ENCODE measurements around the gene AMER1. TPM values are rescaled to one million over a fixed set of nuclear protein-coding genes. Genes with fewer than 3 reads are reported as not detected.

AMER1 gene
- total RNA-seq, 6 experiments from 2014 or later, result 1.6 to 2.1 (median 2.0) TPM

GRCh38 chrX:64192040-64192439 lies 13.5 kb downstream of the AMER1 start:
- no peaks in the 10 kb centered on the region for H3K9me3 Mint-ChIP-seq
- H3K4me1 Mint-ChIP-seq (ENCODE audit: low read depth), result no peaks in the 10 kb centered on the region
- H3K36me3 Mint-ChIP-seq (ENCODE audit: low read depth), result peaks cover 14% of the 10 kb centered on the region
- H3K4me3 Mint-ChIP-seq, result no peak overlapping the region
- DNase-seq, result no peak
- H3K27ac Mint-ChIP-seq, result no peak overlapping the region
- H3K27me3 Mint-ChIP-seq (ENCODE audit: insufficient read depth), result no peaks in the 10 kb centered on the region; the same call in 1 of the 2 replicates
- TF ChIP-seq CTCF (IDR thresholded peaks at IDR 0.05), result no peak

GRCh38 chrX:64191281-64192010 lies 14.1 kb downstream of the AMER1 start:
- H3K4me3 Mint-ChIP-seq, result no peak overlapping the region
- no peak for DNase-seq
- H3K27me3 Mint-ChIP-seq (ENCODE audit: insufficient read depth), result no peaks in the 10 kb centered on the region; the same call in 1 of the 2 replicates
- H3K27ac Mint-ChIP-seq, result no peak overlapping the region
- H3K4me1 Mint-ChIP-seq (ENCODE audit: low read depth), result no peaks in the 10 kb centered on the region
- peaks cover 14% of the 10 kb centered on the region for H3K36me3 Mint-ChIP-seq (ENCODE audit: low read depth)
- no peak for TF ChIP-seq CTCF (IDR thresholded peaks at IDR 0.05)
- no peaks in the 10 kb centered on the region for H3K9me3 Mint-ChIP-seq

- H3K27ac Mint-ChIP-seq, result no peak overlapping the region
- H3K9me3 Mint-ChIP-seq, result no peaks in the 10 kb centered on the region
- H3K4me1 Mint-ChIP-seq (ENCODE audit: low read depth), result no peaks in the 10 kb centered on the region
- H3K36me3 Mint-ChIP-seq (ENCODE audit: low read depth), result peaks cover 14% of the 10 kb centered on the region
- H3K27me3 Mint-ChIP-seq (ENCODE audit: insufficient read depth), result no peaks in the 10 kb centered on the region; the same call in 1 of the 2 replicates
- no peak overlapping the region for H3K4me3 Mint-ChIP-seq
- no peak for DNase-seq
- TF ChIP-seq CTCF (IDR thresholded peaks at IDR 0.05), result no peak
Observed at GRCh38 chrX:64190136-64190740, 15.3 kb downstream of the AMER1 start.

GRCh38 chrX:64188901-64189300 lies 16.6 kb downstream of the AMER1 start:
- Mint-ChIP-seq H3K27ac (no peak overlapping the region), H3K4me1 (ENCODE audit: low read depth) (no peaks in the 10 kb centered on the region), H3K36me3 (ENCODE audit: low read depth) (peaks cover 14% of the 10 kb centered on the region), H3K27me3 (ENCODE audit: insufficient read depth) (no peaks in the 10 kb centered on the region; the same call in 1 of the 2 replicates), H3K4me3 (no peak overlapping the region), H3K9me3 (no peaks in the 10 kb centered on the region)
- no peak for TF ChIP-seq CTCF (IDR thresholded peaks at IDR 0.05)
- DNase-seq, result no peak

- H3K9me3 Mint-ChIP-seq, result no peaks in the 10 kb centered on the region
- H3K27me3 Mint-ChIP-seq (ENCODE audit: insufficient read depth), result no peaks in the 10 kb centered on the region; the same call in 1 of the 2 replicates
- no peak for TF ChIP-seq CTCF (IDR thresholded peaks at IDR 0.05)
- DNase-seq, result no peak
- no peak overlapping the region for H3K27ac Mint-ChIP-seq
- no peaks in the 10 kb centered on the region for H3K4me1 Mint-ChIP-seq (ENCODE audit: low read depth)
- peaks cover 14% of the 10 kb centered on the region for H3K36me3 Mint-ChIP-seq (ENCODE audit: low read depth)
- H3K4me3 Mint-ChIP-seq, result no peak overlapping the region
Observed at GRCh38 chrX:64187762-64188150, 17.8 kb downstream of the AMER1 start.

Measured in HFFc6 (cell line).